K562 (cell line): ENCODE results near the gene SLC9C2. TPM values are rescaled to one million over a fixed set of nuclear protein-coding genes. Genes with fewer than 3 reads are reported as not detected.
"Not testable (repeated sequence)": the region's sequence is repeated elsewhere in the genome, so short reads cannot be mapped to it uniquely, and the experiment has no call there.

Experiments used
- ATAC-seq: fragments of 200-7000 bp; cut with Tn5 transposase; 3 replicates; pipeline ENCODE4 v1.9.1; 2020; ENCODE audit warnings: moderate library complexity
- BruUV-seq: library from RNA; stranded (reverse); fragments of 400-500 nt; replicated peaks from 2 replicates; lab custom pipeline; 2021; lab: Mats Ljungman, UMichigan
- CTCF ChIA-PET: fragments of 300-600 bp; formaldehyde crosslinking; extraction: SDS; loops from one replicate; lab custom pipeline; 2021; ENCODE audit warnings: low intra/inter-chr PET ratio; lab: Yijun Ruan, JAX
- POLR2A ChIA-PET: fragments of 300-600, 350-650 bp; sonication (Branson Sonifier 250); formaldehyde crosslinking; extraction: SDS; loops from one replicate; lab custom pipeline; 2021; ENCODE audit warnings: antibody characterized with exemption, inconsistent platforms; lab: Yijun Ruan, JAX
- DNase-seq, 4 experiments: peaks; one replicate each; pipeline versions ENCODE4 v3.0.0 to v3.0.0-alpha.2; 2011 to 2018; ENCODE audit warnings: low spot score in 3 of 4, mixed read lengths in 3 of 4; ENCODE audit errors: extremely low read depth in 1 of 4
- FAIRE-seq: peaks from 2 replicates; lab custom pipeline; 2011; peaks lifted over from hg19 to GRCh38; lab: Jason Lieb, UNC
- H2AFZ ChIP-seq: 2 replicates; pipeline ENCODE4 v1.6.0; 2011; ENCODE audit warnings: low read depth, low read length, control low read depth, inconsistent platforms
- H3K27ac ChIP-seq: fragments of 200-600 bp; 3 replicates; pipeline ENCODE4 v1.8.0; 2011; ENCODE audit warnings: low read depth, mild to moderate bottlenecking, control low read depth, inconsistent platforms, low read length, moderate library complexity, mixed read lengths; ENCODE audit errors: extremely low read depth
- H3K27me3 ChIP-seq, 2 experiments: fragments of 300-600 bp in 1 of 2; 2 replicates in 1 of 2; 3 replicates in 1 of 2; pipeline versions ENCODE4 v1.6.0 to v1.8.0; 2011; ENCODE audit warnings: inconsistent platforms in 2 of 2, low read length in 2 of 2, mild to moderate bottlenecking in 1 of 2, mixed read lengths in 1 of 2, moderate library complexity in 1 of 2; ENCODE audit not compliant: control insufficient read depth in 2 of 2, insufficient read depth in 2 of 2
- H3K36me3 ChIP-seq: fragments of 300-600 bp; 3 replicates; pipeline ENCODE4 v1.8.0; 2011; ENCODE audit warnings: mild to moderate bottlenecking, low read length, inconsistent platforms; ENCODE audit not compliant: control insufficient read depth, insufficient read depth
- H3K4me1 ChIP-seq, 2 experiments: fragments of 200-600 bp in 1 of 2; replicated peaks in 1 of 2; 2 replicates in 1 of 2; 3 replicates in 1 of 2; pipeline versions ENCODE4 v1.5.1 to v1.8.0; 2011; ENCODE audit warnings: inconsistent platforms in 2 of 2, low read length in 2 of 2, mild to moderate bottlenecking in 1 of 2, mixed read lengths in 1 of 2, moderate library complexity in 1 of 2; ENCODE audit not compliant: control insufficient read depth in 2 of 2, insufficient read depth in 2 of 2
- H3K4me2 ChIP-seq: 2 replicates; pipeline ENCODE4 v1.6.1; 2011; ENCODE audit warnings: low read length, control low read depth, inconsistent platforms, mixed read lengths; ENCODE audit not compliant: insufficient read depth
- H3K4me3 ChIP-seq: fragments of 200-600 bp; sonication (generic), shearing (Covaris generic); 2 replicates; pipeline ENCODE4 v1.5.1; 2016; ENCODE audit warnings: control low read depth, inconsistent platforms
- H3K79me2 ChIP-seq: fragments of 200-600 bp; 3 replicates; pipeline ENCODE4 v1.8.0; 2011; ENCODE audit warnings: low read length, inconsistent platforms; ENCODE audit not compliant: control insufficient read depth, insufficient read depth
- H3K9ac ChIP-seq, 2 experiments: 2 replicates each; pipeline versions ENCODE4 v1.6.0 to v1.6.1; 2011; ENCODE audit warnings: low read depth in 2 of 2, low read length in 2 of 2, control low read depth in 1 of 2, inconsistent platforms in 1 of 2, mild to moderate bottlenecking in 1 of 2, mixed read lengths in 1 of 2; ENCODE audit not compliant: insufficient read depth in 1 of 2
- H3K9me1 ChIP-seq: one replicate; pipeline ENCODE4 v1.6.0; 2011; ENCODE audit warnings: inconsistent platforms, mild to moderate bottlenecking, low read length, moderate library complexity; ENCODE audit not compliant: control insufficient read depth, insufficient read depth
- H3K9me3 ChIP-seq: replicated peaks from 2 replicates; pipeline ENCODE4 v1.5.1; 2011; ENCODE audit warnings: low read depth, low read length, inconsistent platforms; ENCODE audit not compliant: control insufficient read depth, insufficient read depth
- H4K20me1 ChIP-seq: replicated peaks from 2 replicates; pipeline ENCODE4 v1.6.1; 2011; ENCODE audit warnings: low read length, inconsistent platforms, mixed read lengths; ENCODE audit not compliant: control insufficient read depth, insufficient read depth
- C11orf30 ChIP-seq: fragments of 450-650 bp; IDR thresholded peaks from 2 replicates; pipeline ENCODE4 v1.6.1; 2016; ENCODE audit warnings: low read depth, mild to moderate bottlenecking
- MAFG ChIP-seq: fragments of 450-650 bp; conservative IDR thresholded peaks from 2 replicates; pipeline ENCODE4 v1.6.1; 2016; ENCODE audit warnings: missing genetic modification characterization, missing compliant biosample characterization
- SRSF3 ChIP-seq: fragments of 200-400 bp; formaldehyde crosslinking; IDR thresholded peaks from 2 replicates; pipeline ENCODE4 v1.6.1; 2016; ENCODE audit warnings: mild to moderate bottlenecking, low read length, moderate library complexity; ENCODE audit not compliant: insufficient read depth
- TAF9B ChIP-seq: fragments of 450-650 bp; IDR thresholded peaks from 2 replicates; pipeline ENCODE4 v1.6.1; 2018; ENCODE audit warnings: mild to moderate bottlenecking; ENCODE audit not compliant: partially characterized antibody
- ZNF146 ChIP-seq: IDR thresholded peaks from one replicate; pipeline ENCODE4 v1.6.1; 2018; ENCODE audit warnings: missing compliant biosample characterization; ENCODE audit not compliant: unreplicated experiment
- ZNF316 ChIP-seq: fragments of 450-650 bp; IDR thresholded peaks from 2 replicates; pipeline ENCODE4 v1.6.1; 2016
- ZNF436 ChIP-seq: fragments of 250-450, 450-650 bp; sonication (Bioruptor Pico); formaldehyde crosslinking; IDR thresholded peaks from 2 replicates; pipeline ENCODE4 v1.7.0; 2020; ENCODE audit warnings: mild to moderate bottlenecking
- ZNF507 ChIP-seq: conservative IDR thresholded peaks from 2 replicates; pipeline ENCODE4 v1.6.1; 2017; ENCODE audit warnings: missing genetic modification characterization, missing compliant biosample characterization
- WGBS: fragments of 100-300 bp; shearing (Covaris generic); methylation state at CpG from one replicate; pipeline ENCODE4 v1.1.6; 2016; ENCODE audit warnings: low coverage, mixed read lengths; ENCODE audit not compliant: insufficient coverage; ENCODE audit errors: missing lambda C conversion rate; 5-methylcytosine and 5-hydroxymethylcytosine counted together
- in situ Hi-C: fragments of 300-500 bp; cut with MboI; formaldehyde crosslinking; loops from 4 replicates; pipeline ENCODE4 v1.15.0; 2018; ENCODE audit warnings: inconsistent platforms, mixed read lengths
- intact Hi-C: fragments of 100-400 bp; cut with micrococcal nuclease; formaldehyde crosslinking; loops from 2 replicates; pipeline ENCODE4 v1.14.2; 2022
- polyA plus RNA-seq, 8 experiments: library from polyadenylated mRNA; depleted of rRNA in 4 of 8; stranded (reverse) in 5 of 8; unstranded in 3 of 8; fragments of >200 nt; fragmentation: Nextera tagmentation in 2 of 8; fragmentation: Illumina TruSeq in 1 of 8; extraction: Ambion mirVana in 2 of 8; extraction: Trizol in 1 of 8; gene quantifications; 2 replicates each; pipeline versions ENCODE4 v1.2.1 to v1.2.3, GENCODE V29; 2011 to 2014; ENCODE audit warnings: inconsistent platforms in 1 of 8, missing spikeins in 1 of 8
- total RNA-seq, 7 experiments: library from RNA; depleted of rRNA in 6 of 7; stranded (reverse); fragments of >200 nt in 6 of 7; fragmentation: Illumina TruSeq in 2 of 7; extraction: Trizol in 2 of 7; gene quantifications; 2 replicates each; pipeline versions ENCODE4 v1.2.1 to v1.2.3, GENCODE V29; 2011 to 2021; ENCODE audit warnings: low replicate concordance in 1 of 7

Gene SLC9C2
- total and polyA plus RNA-seq, 9 of the 15 experiments (the other 6 are each of a cell fraction or from before 2014, with no cell fraction given), result 0.11 to 0.22 (median 0.15) TPM; not detected in 5

GRCh38 chr1:173520799-173521198 is 82.1 kb downstream of the SLC9C2 start:
- POLR2A ChIA-PET, result interaction anchor here (0.6 to 1.9 kb wide), 2 partner anchors 9 to 217 kb away, joined by 3 to 7 read pairs; no protein-coding TSS in a partner anchor
- Histone ChIP-seq H3K9ac (no peak overlapping the region), H3K36me3 (no peaks in the 10 kb centered on the region), H4K20me1 (no peaks in the 10 kb centered on the region), H3K4me1 (no peaks in the 10 kb centered on the region), H3K79me2 (no peaks in the 10 kb centered on the region), H3K9me3 (no peaks in the 10 kb centered on the region), H3K27ac (no peak overlapping the region), H3K27me3 (no peaks in the 10 kb centered on the region), H3K4me2 (no peak overlapping the region), H3K9me1 (no peaks in the 10 kb centered on the region), H3K4me3 (no peak overlapping the region), H2AFZ (no peak overlapping the region)
- intact Hi-C loops, result no loop called here
- DNase-seq, result no peak
- ATAC-seq, result no peak
- FAIRE-seq, result no peak
- TF ChIP-seq ZNF146 (CRISPR knock-in tag), result no peak
- TF ChIP-seq ZNF436, result no peak
- TF ChIP-seq TAF9B, result no peak
- no peak for TF ChIP-seq SRSF3
- in situ Hi-C loops, result no loop called here
- WGBS, result 44% methylated on average over 2 of the region's 2 CpGs
- BruUV-seq, result no TSS peak
- CTCF ChIA-PET, result no interaction called here

GRCh38 chr1:173514503-173514902 is 88.4 kb downstream of the SLC9C2 start:
- H3K36me3 ChIP-seq, H3K27ac ChIP-seq, H3K4me3 ChIP-seq, in situ Hi-C loops, H2AFZ ChIP-seq, CTCF ChIA-PET, ATAC-seq, H3K27me3 ChIP-seq, H3K79me2 ChIP-seq, H3K4me1 ChIP-seq, intact Hi-C loops, H3K9me1 ChIP-seq, H3K4me2 ChIP-seq, H3K9me3 ChIP-seq, DNase-seq, H3K9ac ChIP-seq, FAIRE-seq, BruUV-seq, H4K20me1 ChIP-seq: not testable (repeated sequence)
- WGBS, result 55% methylated on average over 1 of the region's 1 CpG
- TF ChIP-seq ZNF316, result peak; percentile 58
- TF ChIP-seq C11orf30, result 0 out of 2 replicates have a peak, but pooled peaks have one; percentile 37
- peak; percentile 27; the same call in 1 of the 2 replicates for TF ChIP-seq MAFG (tag)
- peak; percentile 88 for TF ChIP-seq ZNF507
- POLR2A ChIA-PET, result interaction anchor here (0.7 kb wide), 2 partner anchors 50 to 994 kb away, joined by 3 read pairs; no protein-coding TSS in a partner anchor
